ENCODE measurements around the gene SOS1.

GRCh38 chr2:38934742-38935141, 186.1 kb downstream of the SOS1 start:
- TF ChIP-seq CTCF (IDR thresholded peaks at IDR 0.05) (no peak), POLR2AphosphoS5 (IDR thresholded peaks at IDR 0.05; ENCODE audit: low read depth, low read length) (no peak)

All from Panc1 (cell line).